ENCODE results near the gene RALB. TPM values are rescaled to one million over a fixed set of nuclear protein-coding genes. Genes with fewer than 3 reads are reported as not detected.

The RALB gene
- total and polyA plus RNA-seq, 2 of the 4 experiments (the other 2 are of a cell fraction) = 53.6 to 54.7 TPM

- no peak for TF ChIP-seq SMC3 (IDR thresholded peaks at IDR 0.05; ENCODE audit: low read depth, low read length)
These were observed 44.0 kb upstream of the RALB start (continued) for GRCh38 chr2:120208381-120209353.

DNA sequence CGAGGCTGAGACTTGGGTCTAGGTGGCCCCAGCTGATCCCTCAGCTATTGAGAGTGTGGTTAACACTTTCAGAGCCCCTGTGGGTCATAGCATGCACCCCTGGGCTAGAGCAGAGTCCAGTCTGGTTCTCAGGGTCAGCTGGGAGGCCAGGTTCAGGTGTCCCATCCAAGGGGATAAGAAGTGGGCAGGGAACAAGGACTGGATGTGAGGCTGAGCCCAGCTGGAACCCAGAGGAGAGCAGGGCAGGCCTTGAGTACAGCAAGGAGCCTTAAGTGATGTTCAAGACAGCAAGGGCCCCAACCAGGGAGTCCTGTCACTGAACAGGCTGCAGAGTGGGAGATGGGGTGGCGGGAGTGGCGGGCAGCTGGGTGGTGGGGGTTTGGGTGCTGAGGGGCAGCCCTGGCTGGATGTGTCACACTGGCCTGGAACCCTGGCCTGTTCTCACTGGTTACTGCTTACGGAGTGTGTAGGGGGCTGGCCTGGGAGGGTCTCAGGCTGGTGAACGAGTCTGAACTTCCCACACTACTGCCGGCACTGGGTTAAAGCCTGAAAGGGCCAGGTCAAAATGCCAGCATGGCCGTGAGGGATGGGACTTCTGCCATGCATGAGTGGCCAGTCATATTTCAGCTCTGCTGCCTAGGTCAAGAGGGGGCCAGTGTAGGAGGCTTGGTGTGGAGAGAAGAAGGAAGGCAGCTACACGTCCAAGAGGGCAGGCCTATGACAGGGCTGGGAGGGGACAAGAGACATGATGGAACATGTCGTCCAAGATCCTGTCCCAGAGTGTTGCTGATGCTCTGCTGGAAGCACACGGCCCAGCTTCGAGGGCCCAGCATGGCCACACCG lies 43.0 kb upstream of the RALB start:
- WGBS, 2 experiments (ENCODE audit: extremely low coverage in 2 of 2, insufficient read length in 1 of 2) = 35% methylated on average over 4 of the region's 12 CpGs; no CpG with 5 or more reads in 1 of the 2 experiments
- intact Hi-C loops (cut with micrococcal nuclease) = no loop called here
- ATAC-seq (ENCODE audit: low read depth) = no peak
- TF ChIP-seq NFE2L2 (IDR thresholded peaks at IDR 0.05; ENCODE audit: low read depth, low read length) (no peak), SMC3 (IDR thresholded peaks at IDR 0.05; ENCODE audit: low read depth, low read length) (no peak), RAD21 (IDR thresholded peaks at IDR 0.05; ENCODE audit: low read length) (no peak), CEBPB (IDR thresholded peaks at IDR 0.05; ENCODE audit: low read depth, low read length) (no peak), MXI1 (IDR thresholded peaks at IDR 0.05; ENCODE audit: borderline replicate concordance, low read depth, low read length) (no peak), RFX5 (IDR thresholded peaks at IDR 0.05; ENCODE audit: low read depth, low read length) (no peak), CTCF (conservative IDR thresholded peaks at IDR 0.05; ENCODE audit: low read depth, low read length) (no peak), BHLHE40 (IDR thresholded peaks at IDR 0.05; ENCODE audit: low read depth, low read length) (no peak), RCOR1 (IDR thresholded peaks at IDR 0.05; ENCODE audit: insufficient replicate concordance, low read length) (no peak), MAZ (IDR thresholded peaks at IDR 0.05; ENCODE audit: borderline replicate concordance, low read depth, low read length) (no peak)
- TF ChIP-seq, protein P1, sequence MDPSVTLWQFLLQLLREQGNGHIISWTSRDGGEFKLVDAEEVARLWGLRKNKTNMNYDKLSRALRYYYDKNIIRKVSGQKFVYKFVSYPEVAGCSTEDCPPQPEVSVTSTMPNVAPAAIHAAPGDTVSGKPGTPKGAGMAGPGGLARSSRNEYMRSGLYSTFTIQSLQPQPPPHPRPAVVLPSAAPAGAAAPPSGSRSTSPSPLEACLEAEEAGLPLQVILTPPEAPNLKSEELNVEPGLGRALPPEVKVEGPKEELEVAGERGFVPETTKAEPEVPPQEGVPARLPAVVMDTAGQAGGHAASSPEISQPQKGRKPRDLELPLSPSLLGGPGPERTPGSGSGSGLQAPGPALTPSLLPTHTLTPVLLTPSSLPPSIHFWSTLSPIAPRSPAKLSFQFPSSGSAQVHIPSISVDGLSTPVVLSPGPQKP (IDR thresholded peaks at IDR 0.05; ENCODE audit: borderline replicate concordance, low read depth, low read length) = no peak

More for the DNA sequence above, 43.0 kb upstream of the RALB start:
- Histone ChIP-seq H2BK15ac (ENCODE audit: low read depth, low read length) (no peak overlapping the region), H3K9ac (ENCODE audit: low read depth, low read length) (no peak overlapping the region), H3K79me1 (ENCODE audit: low read depth in 1 of 2, low read length in 2 of 2) (no peaks in the 10 kb centered on the region), H4K20me1 (ENCODE audit: insufficient read depth, low read length) (no peaks in the 10 kb centered on the region; the same call in 1 of the 2 replicates), H3K4me2 (ENCODE audit: low read depth, low read length) (no peak overlapping the region), H2AK9ac (replicated peaks; ENCODE audit: low read depth, low read length, poor library complexity) (peak overlapping the region; percentile 91), H3K27ac (ENCODE audit: insufficient read depth, low read length) (no peak overlapping the region), H3K56ac (ENCODE audit: extremely low read depth, insufficient read depth, low read length) (no peak overlapping the region), H2BK120ac (ENCODE audit: low read depth, low read length) (no peak overlapping the region), H3K9me1 (ENCODE audit: insufficient read depth, low read length) (no peaks in the 10 kb centered on the region), H2AFZ (replicated peaks; ENCODE audit: low read length, poor library complexity) (no peak overlapping the region), H3K4me3 (ENCODE audit: insufficient read depth, low read depth, low read length) (no peak overlapping the region), H3K23ac (ENCODE audit: low read depth, low read length) (no peak overlapping the region), H4K91ac (ENCODE audit: insufficient read depth, low read depth, low read length) (no peak overlapping the region), H3K14ac (replicated peaks; ENCODE audit: low read depth, low read length) (no peak overlapping the region), H3K36me3 (ENCODE audit: control insufficient read depth, insufficient read depth, low read length) (no peaks in the 10 kb centered on the region), H2AK5ac (ENCODE audit: low read depth, low read length) (no peak overlapping the region), H4K5ac (ENCODE audit: low read depth, low read length) (no peak overlapping the region), H3K4ac (ENCODE audit: low read depth, low read length) (no peak overlapping the region), H3K27me3 (ENCODE audit: control insufficient read depth, insufficient read depth, low read length) (no peaks in the 10 kb centered on the region), H2BK20ac (ENCODE audit: low read depth, low read length) (no peak overlapping the region), H4K8ac (ENCODE audit: low read depth in 2 of 2, low read length in 2 of 2) (no peak overlapping the region), H3K4me1 (ENCODE audit: control insufficient read depth, insufficient read depth, low read length) (no peaks in the 10 kb centered on the region), H3K9me3 (ENCODE audit: control insufficient read depth, insufficient read depth, low read length) (no peaks in the 10 kb centered on the region), H3K18ac (ENCODE audit: low read depth, low read length) (no peak overlapping the region), H2BK5ac (ENCODE audit: low read depth, low read length, poor library complexity, severe bottlenecking) (no peak overlapping the region)
- ChIA-PET CTCF (no interaction called here), POLR2A (ENCODE audit: unreplicated experiment) (no interaction called here)
- DNase-seq = no peak
- dilution Hi-C loops (cut with HindIII; ENCODE audit: low sequenced_read_pairs, unreplicated experiment) (no loop called here), in situ Hi-C loops (cut with MboI; ENCODE audit: low sequenced_read_pairs) (no loop called here)
- no TSS peak for BruUV-seq (replicated peaks)
